ENCODE measurements around the gene C19orf81. TPM values are rescaled to one million over a fixed set of nuclear protein-coding genes. Genes with fewer than 3 reads are reported as not detected.
A peak's percentile ranks its signal among the peaks of the same experiment; 100 is the strongest.

C19orf81 gene
- total RNA-seq, 3 donors from 2014 or later = not detected

DNA sequence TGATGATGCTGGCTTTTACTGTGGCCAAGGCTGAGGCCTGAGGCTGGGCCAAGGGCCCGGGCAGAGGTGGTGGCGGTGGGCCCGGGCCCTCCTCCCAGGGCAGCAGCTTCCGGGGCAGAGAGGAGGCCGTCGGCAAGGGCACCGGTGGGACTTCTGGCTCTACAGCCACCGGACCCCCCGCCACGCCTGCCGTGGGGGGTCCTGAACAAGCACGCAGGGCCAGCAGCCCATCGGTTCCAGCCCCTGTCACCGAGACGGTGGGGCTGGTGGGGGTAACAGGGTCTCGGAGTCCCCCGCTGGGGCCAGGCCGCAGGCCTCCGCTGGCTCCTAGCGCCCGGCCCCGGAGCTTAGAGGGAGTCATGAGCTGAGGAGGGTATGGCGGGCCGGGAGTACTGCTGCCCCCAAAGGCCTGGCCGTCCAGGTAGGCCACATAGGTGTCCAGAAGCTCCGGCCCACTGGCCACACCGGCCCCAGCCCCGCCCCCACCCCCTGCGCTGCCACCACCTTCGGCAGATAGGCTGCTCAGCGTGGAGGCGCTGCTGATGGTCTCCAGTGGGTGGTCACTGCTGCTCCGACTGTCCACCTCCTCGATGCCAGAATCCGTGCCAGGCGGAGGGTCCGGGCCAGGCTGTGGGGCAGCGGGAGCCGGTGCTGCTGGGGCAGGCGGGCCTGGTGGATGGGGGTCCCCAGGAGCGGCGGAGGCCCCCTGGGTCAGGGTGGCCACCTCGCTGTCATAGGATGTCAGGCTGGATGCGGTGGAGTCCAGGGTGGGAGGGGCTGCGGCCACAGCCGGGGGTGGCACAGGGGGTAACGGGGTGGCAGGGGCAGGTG is 17.3 kb downstream of the C19orf81 start:
- H3K27ac ChIP-seq = no peak overlapping the region
- intact Hi-C loops (cut with DNase I; ENCODE audit: low total_unique reads) = no loop called here
- H3K4me3 ChIP-seq = no peak overlapping the region
- H3K36me3 ChIP-seq = no peaks in the 10 kb centered on the region
- peaks cover 0 to 8% of the 10 kb centered on the region in 2 donors for H3K4me1 ChIP-seq
- peaks cover 18 to 57% of the 10 kb centered on the region in 2 donors for H3K27me3 ChIP-seq
- TF ChIP-seq POLR2AphosphoS5 (IDR thresholded peaks at IDR 0.05) = no peak
- TF ChIP-seq, protein P1, sequence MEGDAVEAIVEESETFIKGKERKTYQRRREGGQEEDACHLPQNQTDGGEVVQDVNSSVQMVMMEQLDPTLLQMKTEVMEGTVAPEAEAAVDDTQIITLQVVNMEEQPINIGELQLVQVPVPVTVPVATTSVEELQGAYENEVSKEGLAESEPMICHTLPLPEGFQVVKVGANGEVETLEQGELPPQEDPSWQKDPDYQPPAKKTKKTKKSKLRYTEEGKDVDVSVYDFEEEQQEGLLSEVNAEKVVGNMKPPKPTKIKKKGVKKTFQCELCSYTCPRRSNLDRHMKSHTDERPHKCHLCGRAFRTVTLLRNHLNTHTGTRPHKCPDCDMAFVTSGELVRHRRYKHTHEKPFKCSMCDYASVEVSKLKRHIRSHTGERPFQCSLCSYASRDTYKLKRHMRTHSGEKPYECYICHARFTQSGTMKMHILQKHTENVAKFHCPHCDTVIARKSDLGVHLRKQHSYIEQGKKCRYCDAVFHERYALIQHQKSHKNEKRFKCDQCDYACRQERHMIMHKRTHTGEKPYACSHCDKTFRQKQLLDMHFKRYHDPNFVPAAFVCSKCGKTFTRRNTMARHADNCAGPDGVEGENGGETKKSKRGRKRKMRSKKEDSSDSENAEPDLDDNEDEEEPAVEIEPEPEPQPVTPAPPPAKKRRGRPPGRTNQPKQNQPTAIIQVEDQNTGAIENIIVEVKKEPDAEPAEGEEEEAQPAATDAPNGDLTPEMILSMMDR (IDR thresholded peaks at IDR 0.05) = no peak
- TF ChIP-seq POLR2A (IDR thresholded peaks at IDR 0.05) = no peak
- DNase-seq (ENCODE audit: low spot score in 2 of 2) = no peak
- H3K9me3 ChIP-seq = no peaks in the 10 kb centered on the region

DNA sequence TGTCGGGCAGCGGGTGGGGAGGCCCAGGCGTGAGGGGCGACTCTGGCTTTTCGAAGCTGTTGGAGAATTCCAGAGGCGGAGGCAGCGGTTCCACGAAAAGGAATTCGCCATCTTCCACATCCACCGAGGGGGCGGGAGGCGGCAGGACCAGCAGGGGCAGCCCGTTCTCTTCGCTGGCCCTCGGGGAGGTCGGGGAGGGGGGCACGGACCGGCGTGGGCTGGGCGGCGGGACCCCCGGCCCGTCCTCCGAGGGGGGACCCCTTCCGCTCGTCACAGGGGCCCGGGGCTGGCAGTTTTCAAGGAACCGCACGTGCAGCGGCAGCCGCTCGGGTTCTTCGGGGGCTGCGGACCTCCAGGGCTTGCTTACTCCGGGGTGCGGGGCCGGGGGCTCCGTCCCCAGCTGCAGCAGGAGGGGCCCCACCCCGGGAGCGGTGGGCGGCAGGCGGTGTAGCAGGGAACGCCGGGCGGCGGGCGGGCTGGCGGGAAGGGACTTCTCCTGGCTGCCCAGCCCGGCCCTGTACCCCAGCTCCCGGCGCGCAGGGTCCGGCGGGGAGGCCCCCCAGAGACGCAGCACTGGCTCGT is 18.0 kb downstream of the C19orf81 start:
- peaks cover 18 to 50% of the 10 kb centered on the region in 2 donors for H3K27me3 ChIP-seq
- DNase-seq (ENCODE audit: low spot score in 2 of 2) = no peak
- H3K27ac ChIP-seq = no peak overlapping the region
- TF ChIP-seq POLR2AphosphoS5 (IDR thresholded peaks at IDR 0.05) = no peak
- TF ChIP-seq, protein P1 (IDR thresholded peaks at IDR 0.05) = no peak
- H3K4me3 ChIP-seq = peak overlapping the region in 1 of 3 donors; percentile 50
- no peaks in the 10 kb centered on the region for H3K9me3 ChIP-seq
- H3K36me3 ChIP-seq = no peaks in the 10 kb centered on the region
- intact Hi-C loops (cut with DNase I; ENCODE audit: low total_unique reads) = no loop called here
- H3K4me1 ChIP-seq = peaks cover 0 to 8% of the 10 kb centered on the region in 2 donors

DNA sequence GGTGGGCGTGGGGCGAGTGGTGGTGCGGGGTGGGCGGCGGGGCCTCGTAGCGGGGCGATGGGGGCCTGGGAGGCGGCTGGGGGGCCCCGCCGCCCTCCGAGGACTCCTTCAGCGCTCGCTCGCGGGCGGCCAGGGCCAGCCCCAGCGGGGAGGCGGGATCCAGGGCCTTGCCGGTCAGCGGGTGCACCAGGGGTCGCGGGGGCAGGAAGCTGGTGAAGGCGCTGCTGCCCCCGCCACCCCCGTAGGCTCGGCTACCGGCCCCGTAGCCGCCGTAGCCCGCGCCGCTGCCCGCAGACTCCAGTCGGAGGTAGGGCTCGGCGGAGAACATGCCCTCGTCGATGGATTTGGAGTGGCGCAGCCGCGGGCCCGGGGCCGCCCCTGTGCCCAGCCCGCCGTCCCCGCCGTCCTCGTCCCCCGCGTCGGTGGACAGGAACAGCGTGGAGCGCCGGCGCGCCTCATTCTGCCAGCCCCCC is 18.6 kb downstream of the C19orf81 start:
- no peaks in the 10 kb centered on the region for H3K36me3 ChIP-seq
- intact Hi-C loops (cut with DNase I; ENCODE audit: low total_unique reads) = no loop called here
- DNase-seq (ENCODE audit: low spot score in 2 of 2) = no peak
- H3K4me3 ChIP-seq = peak overlapping the region in 1 of 3 donors; percentile 50
- H3K27me3 ChIP-seq = peaks cover 18 to 52% of the 10 kb centered on the region in 2 donors
- TF ChIP-seq POLR2AphosphoS5 (IDR thresholded peaks at IDR 0.05) (no peak), POLR2A (IDR thresholded peaks at IDR 0.05) (no peak)
- TF ChIP-seq, protein P1 (IDR thresholded peaks at IDR 0.05) = no peak
- peaks cover 0 to 8% of the 10 kb centered on the region in 2 donors for H3K4me1 ChIP-seq
- H3K27ac ChIP-seq = no peak overlapping the region
- H3K9me3 ChIP-seq = no peaks in the 10 kb centered on the region

DNA sequence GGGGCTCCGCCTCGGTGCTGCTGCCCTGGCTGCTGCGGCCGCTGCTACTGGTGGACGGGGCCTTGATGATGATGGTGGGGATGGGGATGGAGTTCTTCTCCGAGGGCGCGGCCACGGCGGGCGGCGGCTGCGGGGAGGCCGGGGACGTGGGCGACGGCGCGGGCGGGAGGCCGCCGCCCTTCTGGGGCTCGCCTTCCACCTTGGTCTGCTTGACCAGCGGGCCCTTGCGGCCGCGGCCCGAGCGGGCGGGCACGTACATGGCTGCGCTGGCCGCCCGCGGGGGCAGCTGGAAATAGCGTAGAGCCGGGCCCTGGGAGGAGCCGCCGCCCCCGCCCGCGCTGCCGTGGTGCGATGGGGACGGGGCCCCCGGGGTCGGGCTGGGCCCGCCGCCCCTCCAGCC is 19.2 kb downstream of the C19orf81 start:
- TF ChIP-seq, protein P1 (IDR thresholded peaks at IDR 0.05) = no peak
- no peak for TF ChIP-seq POLR2AphosphoS5 (IDR thresholded peaks at IDR 0.05)
- TF ChIP-seq POLR2A (IDR thresholded peaks at IDR 0.05) = no peak
- H3K4me1 ChIP-seq = peaks cover 0 to 8% of the 10 kb centered on the region in 2 donors
- H3K4me3 ChIP-seq = peak overlapping the region in 1 of 3 donors; percentile 50
- DNase-seq (ENCODE audit: low spot score in 2 of 2) = no peak
- no peak overlapping the region for H3K27ac ChIP-seq
- peaks cover 18 to 58% of the 10 kb centered on the region in 2 donors for H3K27me3 ChIP-seq
- intact Hi-C loops (cut with DNase I; ENCODE audit: low total_unique reads) = no loop called here
- H3K36me3 ChIP-seq = no peaks in the 10 kb centered on the region
- no peaks in the 10 kb centered on the region for H3K9me3 ChIP-seq

DNA sequence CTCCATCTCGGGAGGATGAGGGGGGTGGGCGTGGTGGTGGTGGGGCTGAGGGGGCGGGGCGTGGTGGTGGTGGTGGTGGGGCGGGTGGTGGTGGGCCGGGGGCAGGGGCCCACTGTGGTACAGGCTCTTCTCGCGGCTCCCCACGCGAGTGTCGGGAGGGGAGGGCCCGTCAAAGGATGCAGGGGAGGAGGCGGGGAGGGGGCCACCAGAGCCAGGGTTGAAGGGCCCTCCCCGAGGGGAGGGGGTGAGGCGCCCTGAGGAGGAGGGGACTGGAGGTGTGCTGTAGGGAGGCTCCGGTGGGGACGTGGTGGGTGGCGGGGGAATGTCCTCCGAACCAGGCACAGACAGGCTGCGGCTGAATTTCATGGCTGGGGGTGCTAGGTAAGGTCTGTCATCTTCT is 19.6 kb downstream of the C19orf81 start:
- H3K27ac ChIP-seq = no peak overlapping the region
- DNase-seq (ENCODE audit: low spot score in 2 of 2) = no peak
- H3K36me3 ChIP-seq = no peaks in the 10 kb centered on the region
- H3K9me3 ChIP-seq = no peaks in the 10 kb centered on the region
- H3K4me1 ChIP-seq = peaks cover 0 to 8% of the 10 kb centered on the region in 2 donors
- TF ChIP-seq POLR2A (IDR thresholded peaks at IDR 0.05) = no peak
- TF ChIP-seq, protein P1 (IDR thresholded peaks at IDR 0.05) = no peak
- no peak for TF ChIP-seq POLR2AphosphoS5 (IDR thresholded peaks at IDR 0.05)
- no peak overlapping the region for H3K4me3 ChIP-seq
- intact Hi-C loops (cut with DNase I; ENCODE audit: low total_unique reads) = no loop called here
- peaks cover 18 to 58% of the 10 kb centered on the region in 2 donors for H3K27me3 ChIP-seq
